C1 segment of cervical spinal cord (tissue), 14 donors: ENCODE results near the gene KIR2DL3.

Experiments used
- DNase-seq, 14 donors: peaks; one replicate each; lab custom pipeline; 2025; lab: John Stamatoyannopoulos, UW

Gene KIR2DL3

DNA sequence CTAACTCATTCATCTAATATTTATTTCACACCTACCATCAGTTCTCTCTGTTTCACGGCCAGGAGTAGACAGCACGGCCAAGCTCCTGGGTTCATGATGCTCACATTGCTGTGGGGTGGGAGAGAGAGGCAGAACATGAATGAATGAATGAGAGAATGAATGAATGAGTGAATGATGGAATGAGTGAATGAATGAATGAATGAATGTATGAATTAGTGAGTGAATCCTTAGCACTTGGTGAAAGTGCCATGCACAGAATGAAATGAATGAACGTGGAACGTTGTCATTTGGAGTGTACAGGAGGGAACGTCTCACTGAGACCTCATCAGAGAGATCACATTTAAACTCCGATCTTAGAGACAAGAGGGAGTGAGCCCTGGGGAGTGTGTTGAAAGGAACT is 53.2 kb downstream of the KIR2DL3 start:
- no peak for DNase-seq

DNA sequence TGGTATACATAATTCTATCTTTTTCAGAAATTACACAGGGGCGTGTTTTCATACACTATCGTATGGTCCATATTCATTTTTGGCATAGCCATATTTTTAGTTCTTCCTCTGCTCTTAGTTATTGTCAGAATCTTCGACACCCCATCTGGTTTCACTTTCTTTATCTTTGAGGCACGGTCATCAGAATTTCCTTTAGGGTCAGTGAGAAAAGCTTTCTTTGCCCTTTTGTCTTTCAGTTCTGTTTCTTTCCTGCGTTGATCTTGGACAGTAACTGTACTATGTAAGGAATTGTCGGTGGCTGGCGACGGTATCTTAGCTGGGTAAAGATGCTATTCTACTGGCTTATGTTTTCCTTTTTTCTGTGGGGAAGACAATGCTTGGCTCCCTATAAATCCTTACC is 54.5 kb downstream of the KIR2DL3 start:
- no peak for DNase-seq

DNA sequence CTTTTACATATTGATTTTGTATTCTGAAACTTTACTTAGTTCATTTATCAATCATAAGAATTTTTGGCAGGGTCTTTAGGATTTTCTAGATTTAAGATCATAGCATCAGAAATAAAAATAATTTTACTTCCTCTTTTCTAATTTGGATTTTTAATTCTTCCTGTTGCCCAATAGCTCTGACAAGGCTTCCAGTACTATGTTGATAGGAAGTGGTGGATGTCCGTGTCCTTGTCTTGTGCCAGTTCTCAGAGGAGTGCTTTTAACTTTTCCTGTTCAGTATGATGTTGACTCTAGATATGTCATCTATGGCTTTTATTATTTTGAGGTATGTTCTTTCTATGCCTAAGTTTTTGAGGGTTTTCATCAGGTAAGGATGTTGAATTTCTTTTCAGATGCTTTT is 57.4 kb downstream of the KIR2DL3 start:
- no peak for DNase-seq
